HG02759 (cell line): Measurements from ENCODE around the gene LLPH.

Experiments
- ATAC-seq: cut with Tn5 transposase; IDR thresholded peaks from one replicate; pipeline ENCODE4 v1.9.1; 2021; ENCODE audit warnings: mild to moderate bottlenecking, moderate library complexity; ENCODE audit not compliant: unreplicated experiment

LLPH gene

GRCh38 chr12:66103016-66103913 is 27.3 kb downstream of the LLPH start:
- ATAC-seq = no peak

GRCh38 chr12:66092559-66093269 is 37.8 kb downstream of the LLPH start:
- peak; percentile 73 for ATAC-seq

GRCh38 chr12:66090157-66090556 is 40.4 kb downstream of the LLPH start:
- no peak for ATAC-seq

GRCh38 chr12:66087365-66087943 is 43.1 kb downstream of the LLPH start:
- ATAC-seq = peak; percentile 71

- no peak for ATAC-seq
Measured at GRCh38 chr12:66085998-66086397, 44.6 kb downstream of the LLPH start.

- ATAC-seq = no peak
Measured at GRCh38 chr12:66085213-66085612, 45.3 kb downstream of the LLPH start.

- ATAC-seq = no peak
Measured at GRCh38 chr12:66083766-66084165, 46.8 kb downstream of the LLPH start.

- no peak for ATAC-seq
Measured at GRCh38 chr12:66082744-66083143, 47.8 kb downstream of the LLPH start.

- ATAC-seq = no peak
Measured at GRCh38 chr12:66080791-66081190, 49.8 kb downstream of the LLPH start.

GRCh38 chr12:66077542-66077941 is 53.0 kb downstream of the LLPH start:
- no peak for ATAC-seq

- no peak for ATAC-seq
Measured at GRCh38 chr12:66074561-66074960, 56.0 kb downstream of the LLPH start.

- ATAC-seq = peak; percentile 38
Measured at GRCh38 chr12:66072566-66072965, 58.0 kb downstream of the LLPH start.

GRCh38 chr12:66072135-66072534 is 58.4 kb downstream of the LLPH start:
- ATAC-seq = peak; percentile 51

- ATAC-seq = no peak
Measured at GRCh38 chr12:66071549-66071948, 59.0 kb downstream of the LLPH start.

- ATAC-seq = no peak
Measured at GRCh38 chr12:66070378-66071120, 60.0 kb downstream of the LLPH start.

- peak; percentile 12 for ATAC-seq
Measured at GRCh38 chr12:66066929-66067523, 63.5 kb downstream of the LLPH start.
